Measurements from ENCODE around the gene IGSF9B.

Gene IGSF9B

GRCh38 chr11:133911171-133911570, 45.6 kb downstream of the IGSF9B start:
- H3K9me3 ChIP-seq (ENCODE audit: control insufficient read depth in 1 of 2, low read length in 2 of 2) = no peaks in the 10 kb centered on the region
- no peaks in the 10 kb centered on the region for H3K36me3 ChIP-seq (ENCODE audit: control insufficient read depth in 1 of 2, insufficient read depth in 2 of 2, low read length in 2 of 2)
- H3K27me3 ChIP-seq (ENCODE audit: control insufficient read depth in 1 of 2, insufficient read depth in 2 of 2, low read length in 2 of 2) = no peaks in the 10 kb centered on the region
- no peak overlapping the region for H3K9ac ChIP-seq (ENCODE audit: low read depth in 1 of 2, low read length in 2 of 2)
- H3K4me3 ChIP-seq (ENCODE audit: low read depth in 1 of 2, low read length in 2 of 2) = no peak overlapping the region
- no peaks in the 10 kb centered on the region for H3K4me1 ChIP-seq (ENCODE audit: control insufficient read depth in 1 of 2, insufficient read depth in 2 of 2, low read length in 2 of 2)
- no peak overlapping the region for H3K27ac ChIP-seq (ENCODE audit: low read depth, low read length)

DNA sequence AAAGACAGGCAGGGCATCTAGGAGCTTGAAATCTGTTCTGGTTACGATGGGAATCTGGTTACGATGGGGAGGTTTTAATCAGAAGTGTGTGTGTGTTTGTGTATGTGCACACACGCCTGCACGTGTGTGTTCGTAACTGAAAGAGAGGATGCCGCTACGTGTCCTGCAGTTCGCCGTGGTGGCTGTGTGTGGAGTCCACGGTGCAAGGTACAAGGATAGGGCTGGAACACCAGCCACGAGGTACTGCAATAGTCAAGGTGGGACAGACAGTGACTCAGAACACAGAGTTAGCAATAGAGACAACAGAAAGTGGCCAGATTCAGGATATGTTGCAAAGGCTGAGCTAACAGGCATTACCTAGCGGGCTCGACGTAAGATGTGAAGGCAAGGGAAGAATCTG, 46.7 kb downstream of the IGSF9B start:
- Histone ChIP-seq H3K27me3 (ENCODE audit: control insufficient read depth in 1 of 2, insufficient read depth in 2 of 2, low read length in 2 of 2) (no peaks in the 10 kb centered on the region), H3K4me1 (ENCODE audit: control insufficient read depth in 1 of 2, insufficient read depth in 2 of 2, low read length in 2 of 2) (no peaks in the 10 kb centered on the region), H3K36me3 (ENCODE audit: control insufficient read depth in 1 of 2, insufficient read depth in 2 of 2, low read length in 2 of 2) (no peaks in the 10 kb centered on the region), H3K9ac (ENCODE audit: low read depth in 1 of 2, low read length in 2 of 2) (no peak overlapping the region), H3K9me3 (ENCODE audit: control insufficient read depth in 1 of 2, low read length in 2 of 2) (no peaks in the 10 kb centered on the region), H3K27ac (ENCODE audit: low read depth, low read length) (no peak overlapping the region), H3K4me3 (ENCODE audit: low read depth in 1 of 2, low read length in 2 of 2) (no peak overlapping the region)

GRCh38 chr11:133908827-133909226, 47.9 kb downstream of the IGSF9B start:
- no peak overlapping the region for H3K9ac ChIP-seq (ENCODE audit: low read depth in 1 of 2, low read length in 2 of 2)
- H3K4me3 ChIP-seq (ENCODE audit: low read depth in 1 of 2, low read length in 2 of 2) = no peak overlapping the region
- no peaks in the 10 kb centered on the region for H3K36me3 ChIP-seq (ENCODE audit: control insufficient read depth in 1 of 2, insufficient read depth in 2 of 2, low read length in 2 of 2)
- no peaks in the 10 kb centered on the region for H3K27me3 ChIP-seq (ENCODE audit: control insufficient read depth in 1 of 2, insufficient read depth in 2 of 2, low read length in 2 of 2)
- H3K9me3 ChIP-seq (ENCODE audit: control insufficient read depth in 1 of 2, low read length in 2 of 2) = no peaks in the 10 kb centered on the region
- no peak overlapping the region for H3K27ac ChIP-seq (ENCODE audit: low read depth, low read length)
- H3K4me1 ChIP-seq (ENCODE audit: control insufficient read depth in 1 of 2, insufficient read depth in 2 of 2, low read length in 2 of 2) = no peaks in the 10 kb centered on the region

DNA sequence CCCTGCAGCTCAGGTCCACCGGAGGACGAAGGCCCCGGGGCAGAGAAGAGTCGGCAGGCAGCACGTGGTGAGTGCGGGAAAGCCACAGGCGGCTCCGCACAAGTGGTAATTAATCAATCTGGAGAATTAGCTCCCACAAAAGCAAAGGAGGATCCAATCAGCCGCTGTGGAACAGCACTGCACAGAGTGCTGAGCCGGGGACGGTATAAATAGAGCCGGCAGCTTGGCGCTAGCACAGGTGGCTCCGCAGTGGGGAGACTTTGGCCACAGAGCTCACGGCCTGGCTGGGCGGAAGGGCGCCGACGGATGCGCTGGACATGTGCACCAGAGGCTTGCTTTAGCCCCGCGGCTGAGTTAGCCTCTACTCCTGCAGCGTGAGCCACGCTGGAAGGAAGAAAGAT, 48.9 kb downstream of the IGSF9B start:
- H3K27ac ChIP-seq (ENCODE audit: low read depth, low read length) = no peak overlapping the region
- H3K9me3 ChIP-seq (ENCODE audit: control insufficient read depth in 1 of 2, low read length in 2 of 2) = no peaks in the 10 kb centered on the region
- H3K36me3 ChIP-seq (ENCODE audit: control insufficient read depth in 1 of 2, insufficient read depth in 2 of 2, low read length in 2 of 2) = no peaks in the 10 kb centered on the region
- H3K27me3 ChIP-seq (ENCODE audit: control insufficient read depth in 1 of 2, insufficient read depth in 2 of 2, low read length in 2 of 2) = no peaks in the 10 kb centered on the region
- H3K4me3 ChIP-seq (ENCODE audit: low read depth in 1 of 2, low read length in 2 of 2) = no peak overlapping the region
- H3K9ac ChIP-seq (ENCODE audit: low read depth in 1 of 2, low read length in 2 of 2) = no peak overlapping the region
- H3K4me1 ChIP-seq (ENCODE audit: control insufficient read depth in 1 of 2, insufficient read depth in 2 of 2, low read length in 2 of 2) = no peaks in the 10 kb centered on the region

DNA sequence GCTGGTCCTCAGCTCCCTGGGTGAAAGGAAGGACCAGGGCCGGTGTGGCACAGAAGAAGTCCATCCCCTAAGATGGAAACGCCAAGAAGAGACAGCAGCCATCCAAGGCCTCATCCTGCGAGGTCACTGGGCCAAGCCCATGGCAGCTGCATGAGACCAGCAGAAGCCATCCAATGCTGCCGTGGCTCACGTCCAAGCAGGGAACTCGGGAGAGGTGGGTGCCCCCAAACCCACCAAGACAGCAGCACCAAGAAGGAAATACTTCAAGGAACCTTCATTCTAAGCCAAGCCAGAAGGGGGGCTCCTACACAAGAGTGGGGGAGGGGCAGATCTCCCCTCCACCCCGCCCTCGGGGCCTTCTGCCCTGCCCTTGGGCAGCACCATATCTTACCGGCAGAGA, 49.6 kb downstream of the IGSF9B start:
- H3K36me3 ChIP-seq (ENCODE audit: control insufficient read depth in 1 of 2, insufficient read depth in 2 of 2, low read length in 2 of 2) = no peaks in the 10 kb centered on the region
- no peak overlapping the region for H3K9ac ChIP-seq (ENCODE audit: low read depth in 1 of 2, low read length in 2 of 2)
- no peak overlapping the region for H3K27ac ChIP-seq (ENCODE audit: low read depth, low read length)
- H3K4me1 ChIP-seq (ENCODE audit: control insufficient read depth in 1 of 2, insufficient read depth in 2 of 2, low read length in 2 of 2) = no peaks in the 10 kb centered on the region
- H3K27me3 ChIP-seq (ENCODE audit: control insufficient read depth in 1 of 2, insufficient read depth in 2 of 2, low read length in 2 of 2) = no peaks in the 10 kb centered on the region
- no peaks in the 10 kb centered on the region for H3K9me3 ChIP-seq (ENCODE audit: control insufficient read depth in 1 of 2, low read length in 2 of 2)
- H3K4me3 ChIP-seq (ENCODE audit: low read depth in 1 of 2, low read length in 2 of 2) = no peak overlapping the region

- H3K36me3 ChIP-seq (ENCODE audit: control insufficient read depth in 1 of 2, insufficient read depth in 2 of 2, low read length in 2 of 2) = no peaks in the 10 kb centered on the region
- H3K4me3 ChIP-seq (ENCODE audit: low read depth in 1 of 2, low read length in 2 of 2) = no peak overlapping the region
These were observed 50.0 kb downstream of the IGSF9B start for GRCh38 chr11:133906746-133907145.

GRCh38 chr11:133906241-133906640, 50.5 kb downstream of the IGSF9B start:
- no peaks in the 10 kb centered on the region for H3K9me3 ChIP-seq (ENCODE audit: control insufficient read depth in 1 of 2, low read length in 2 of 2)
- H3K4me3 ChIP-seq (ENCODE audit: low read depth in 1 of 2, low read length in 2 of 2) = no peak overlapping the region
- no peaks in the 10 kb centered on the region for H3K4me1 ChIP-seq (ENCODE audit: control insufficient read depth in 1 of 2, insufficient read depth in 2 of 2, low read length in 2 of 2)
- H3K27me3 ChIP-seq (ENCODE audit: control insufficient read depth in 1 of 2, insufficient read depth in 2 of 2, low read length in 2 of 2) = no peaks in the 10 kb centered on the region
- no peak overlapping the region for H3K27ac ChIP-seq (ENCODE audit: low read depth, low read length)
- H3K36me3 ChIP-seq (ENCODE audit: control insufficient read depth in 1 of 2, insufficient read depth in 2 of 2, low read length in 2 of 2) = no peaks in the 10 kb centered on the region
- H3K9ac ChIP-seq (ENCODE audit: low read depth in 1 of 2, low read length in 2 of 2) = no peak overlapping the region

More at GRCh38 chr11:133906746-133907145, 50.0 kb downstream of the IGSF9B start:
- Histone ChIP-seq H3K27me3 (ENCODE audit: control insufficient read depth in 1 of 2, insufficient read depth in 2 of 2, low read length in 2 of 2) (no peaks in the 10 kb centered on the region), H3K9me3 (ENCODE audit: control insufficient read depth in 1 of 2, low read length in 2 of 2) (no peaks in the 10 kb centered on the region), H3K4me1 (ENCODE audit: control insufficient read depth in 1 of 2, insufficient read depth in 2 of 2, low read length in 2 of 2) (no peaks in the 10 kb centered on the region), H3K9ac (ENCODE audit: low read depth in 1 of 2, low read length in 2 of 2) (no peak overlapping the region), H3K27ac (ENCODE audit: low read depth, low read length) (no peak overlapping the region)

DNA sequence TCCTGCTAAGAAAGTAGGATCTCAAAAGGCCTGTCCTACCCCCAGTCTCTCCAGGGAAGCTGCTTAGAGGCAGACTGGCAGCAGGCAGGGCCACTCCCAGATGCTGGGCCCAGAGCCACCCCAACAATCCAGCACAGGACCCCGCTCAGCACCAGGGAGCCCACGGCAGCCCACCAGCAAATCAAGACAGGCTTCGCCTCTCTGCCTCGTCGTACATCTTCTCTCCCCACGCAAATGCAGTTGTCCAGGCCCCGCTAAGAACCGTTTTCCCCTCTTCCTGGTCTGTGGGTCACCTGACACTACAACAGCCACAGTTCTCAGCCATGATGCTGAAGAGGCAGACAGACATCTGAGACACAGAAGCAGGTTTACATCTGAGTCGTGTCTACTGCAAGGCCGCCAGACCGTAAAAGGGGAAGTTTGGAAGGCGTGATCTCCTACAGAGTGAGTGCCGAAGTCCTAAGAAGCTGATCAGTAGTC, 51.1 kb downstream of the IGSF9B start:
- Histone ChIP-seq H3K4me1 (ENCODE audit: control insufficient read depth in 1 of 2, insufficient read depth in 2 of 2, low read length in 2 of 2) (no peaks in the 10 kb centered on the region), H3K27me3 (ENCODE audit: control insufficient read depth in 1 of 2, insufficient read depth in 2 of 2, low read length in 2 of 2) (no peaks in the 10 kb centered on the region), H3K9ac (ENCODE audit: low read depth in 1 of 2, low read length in 2 of 2) (no peak overlapping the region), H3K36me3 (ENCODE audit: control insufficient read depth in 1 of 2, insufficient read depth in 2 of 2, low read length in 2 of 2) (no peaks in the 10 kb centered on the region), H3K4me3 (ENCODE audit: low read depth in 1 of 2, low read length in 2 of 2) (no peak overlapping the region), H3K9me3 (ENCODE audit: control insufficient read depth in 1 of 2, low read length in 2 of 2) (no peaks in the 10 kb centered on the region), H3K27ac (ENCODE audit: low read depth, low read length) (no peak overlapping the region)

- Histone ChIP-seq H3K27me3 (ENCODE audit: control insufficient read depth in 1 of 2, insufficient read depth in 2 of 2, low read length in 2 of 2) (no peaks in the 10 kb centered on the region), H3K4me3 (ENCODE audit: low read depth in 1 of 2, low read length in 2 of 2) (no peak overlapping the region), H3K4me1 (ENCODE audit: control insufficient read depth in 1 of 2, insufficient read depth in 2 of 2, low read length in 2 of 2) (no peaks in the 10 kb centered on the region), H3K9me3 (ENCODE audit: control insufficient read depth in 1 of 2, low read length in 2 of 2) (no peaks in the 10 kb centered on the region), H3K36me3 (ENCODE audit: control insufficient read depth in 1 of 2, insufficient read depth in 2 of 2, low read length in 2 of 2) (no peaks in the 10 kb centered on the region), H3K27ac (ENCODE audit: low read depth, low read length) (no peak overlapping the region), H3K9ac (ENCODE audit: low read depth in 1 of 2, low read length in 2 of 2) (no peak overlapping the region)
These were observed 51.8 kb downstream of the IGSF9B start for GRCh38 chr11:133904818-133905515.

- Histone ChIP-seq H3K9ac (ENCODE audit: low read depth in 1 of 2, low read length in 2 of 2) (no peak overlapping the region), H3K4me3 (ENCODE audit: low read depth in 1 of 2, low read length in 2 of 2) (no peak overlapping the region), H3K27me3 (ENCODE audit: control insufficient read depth in 1 of 2, insufficient read depth in 2 of 2, low read length in 2 of 2) (no peaks in the 10 kb centered on the region), H3K9me3 (ENCODE audit: control insufficient read depth in 1 of 2, low read length in 2 of 2) (no peaks in the 10 kb centered on the region), H3K36me3 (ENCODE audit: control insufficient read depth in 1 of 2, insufficient read depth in 2 of 2, low read length in 2 of 2) (no peaks in the 10 kb centered on the region), H3K27ac (ENCODE audit: low read depth, low read length) (no peak overlapping the region), H3K4me1 (ENCODE audit: control insufficient read depth in 1 of 2, insufficient read depth in 2 of 2, low read length in 2 of 2) (no peaks in the 10 kb centered on the region)
These were observed 52.6 kb downstream of the IGSF9B start for GRCh38 chr11:133903875-133904817.
